ENCODE measurements around the gene KYAT1. TPM values are rescaled to one million over a fixed set of nuclear protein-coding genes. Genes with fewer than 3 reads are reported as not detected.

KYAT1 gene
- total and polyA plus RNA-seq, 2 of the 13 experiments (the other 11 are each of a cell fraction or from before 2014, with no cell fraction given): 9.2 to 46.5 TPM

- peak; percentile 35; the same call in 1 of the 2 replicates for TF ChIP-seq SPEN (CRISPR knock-in tag; IDR thresholded peaks at IDR 0.05; ENCODE audit: low read depth)
- peak; percentile 76; the same call in 1 of the 2 replicates for TF ChIP-seq ZNF891 (CRISPR knock-in tag; IDR thresholded peaks at IDR 0.05)
- TF ChIP-seq, protein P1, sequence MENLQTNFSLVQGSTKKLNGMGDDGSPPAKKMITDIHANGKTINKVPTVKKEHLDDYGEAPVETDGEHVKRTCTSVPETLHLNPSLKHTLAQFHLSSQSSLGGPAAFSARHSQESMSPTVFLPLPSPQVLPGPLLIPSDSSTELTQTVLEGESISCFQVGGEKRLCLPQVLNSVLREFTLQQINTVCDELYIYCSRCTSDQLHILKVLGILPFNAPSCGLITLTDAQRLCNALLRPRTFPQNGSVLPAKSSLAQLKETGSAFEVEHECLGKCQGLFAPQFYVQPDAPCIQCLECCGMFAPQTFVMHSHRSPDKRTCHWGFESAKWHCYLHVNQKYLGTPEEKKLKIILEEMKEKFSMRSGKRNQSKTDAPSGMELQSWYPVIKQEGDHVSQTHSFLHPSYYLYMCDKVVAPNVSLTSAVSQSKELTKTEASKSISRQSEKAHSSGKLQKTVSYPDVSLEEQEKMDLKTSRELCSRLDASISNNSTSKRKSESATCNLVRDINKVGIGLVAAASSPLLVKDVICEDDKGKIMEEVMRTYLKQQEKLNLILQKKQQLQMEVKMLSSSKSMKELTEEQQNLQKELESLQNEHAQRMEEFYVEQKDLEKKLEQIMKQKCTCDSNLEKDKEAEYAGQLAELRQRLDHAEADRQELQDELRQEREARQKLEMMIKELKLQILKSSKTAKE (CRISPR knock-in tag; IDR thresholded peaks at IDR 0.05; ENCODE audit: borderline replicate concordance): peak; percentile 64; the same call in 1 of the 2 replicates
- TF ChIP-seq ZBTB25 (CRISPR knock-in tag; IDR thresholded peaks at IDR 0.05): peak; percentile 26; the same call in 1 of the 2 replicates
- peak; percentile 66; the same call in 1 of the 2 replicates for TF ChIP-seq ZNF792 (CRISPR knock-in tag; IDR thresholded peaks at IDR 0.05)
- TF ChIP-seq, protein P2, sequence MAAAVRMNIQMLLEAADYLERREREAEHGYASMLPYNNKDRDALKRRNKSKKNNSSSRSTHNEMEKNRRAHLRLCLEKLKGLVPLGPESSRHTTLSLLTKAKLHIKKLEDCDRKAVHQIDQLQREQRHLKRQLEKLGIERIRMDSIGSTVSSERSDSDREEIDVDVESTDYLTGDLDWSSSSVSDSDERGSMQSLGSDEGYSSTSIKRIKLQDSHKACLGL (CRISPR knock-in tag; IDR thresholded peaks at IDR 0.05): 0 out of 2 replicates have a peak, but pooled peaks have one; percentile 22
- peak; percentile 36; the same call in 1 of the 2 replicates for TF ChIP-seq DMAP1 (CRISPR knock-in tag; IDR thresholded peaks at IDR 0.05)
- TF ChIP-seq ARNT2 (CRISPR knock-in tag; IDR thresholded peaks at IDR 0.05; ENCODE audit: low read depth): 0 out of 2 replicates have a peak, but pooled peaks have one; percentile 59
- TF ChIP-seq IKZF4 (CRISPR knock-in tag; IDR thresholded peaks at IDR 0.05; ENCODE audit: borderline replicate concordance, low read depth, not compliant biosample characterization): no peak
- TF ChIP-seq, protein P3, sequence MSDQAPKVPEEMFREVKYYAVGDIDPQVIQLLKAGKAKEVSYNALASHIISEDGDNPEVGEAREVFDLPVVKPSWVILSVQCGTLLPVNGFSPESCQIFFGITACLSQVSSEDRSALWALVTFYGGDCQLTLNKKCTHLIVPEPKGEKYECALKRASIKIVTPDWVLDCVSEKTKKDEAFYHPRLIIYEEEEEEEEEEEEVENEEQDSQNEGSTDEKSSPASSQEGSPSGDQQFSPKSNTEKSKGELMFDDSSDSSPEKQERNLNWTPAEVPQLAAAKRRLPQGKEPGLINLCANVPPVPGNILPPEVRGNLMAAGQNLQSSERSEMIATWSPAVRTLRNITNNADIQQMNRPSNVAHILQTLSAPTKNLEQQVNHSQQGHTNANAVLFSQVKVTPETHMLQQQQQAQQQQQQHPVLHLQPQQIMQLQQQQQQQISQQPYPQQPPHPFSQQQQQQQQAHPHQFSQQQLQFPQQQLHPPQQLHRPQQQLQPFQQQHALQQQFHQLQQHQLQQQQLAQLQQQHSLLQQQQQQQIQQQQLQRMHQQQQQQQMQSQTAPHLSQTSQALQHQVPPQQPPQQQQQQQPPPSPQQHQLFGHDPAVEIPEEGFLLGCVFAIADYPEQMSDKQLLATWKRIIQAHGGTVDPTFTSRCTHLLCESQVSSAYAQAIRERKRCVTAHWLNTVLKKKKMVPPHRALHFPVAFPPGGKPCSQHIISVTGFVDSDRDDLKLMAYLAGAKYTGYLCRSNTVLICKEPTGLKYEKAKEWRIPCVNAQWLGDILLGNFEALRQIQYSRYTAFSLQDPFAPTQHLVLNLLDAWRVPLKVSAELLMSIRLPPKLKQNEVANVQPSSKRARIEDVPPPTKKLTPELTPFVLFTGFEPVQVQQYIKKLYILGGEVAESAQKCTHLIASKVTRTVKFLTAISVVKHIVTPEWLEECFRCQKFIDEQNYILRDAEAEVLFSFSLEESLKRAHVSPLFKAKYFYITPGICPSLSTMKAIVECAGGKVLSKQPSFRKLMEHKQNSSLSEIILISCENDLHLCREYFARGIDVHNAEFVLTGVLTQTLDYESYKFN (CRISPR knock-in tag; conservative IDR thresholded peaks at IDR 0.05): peak; percentile 92
- TF ChIP-seq, protein P4, sequence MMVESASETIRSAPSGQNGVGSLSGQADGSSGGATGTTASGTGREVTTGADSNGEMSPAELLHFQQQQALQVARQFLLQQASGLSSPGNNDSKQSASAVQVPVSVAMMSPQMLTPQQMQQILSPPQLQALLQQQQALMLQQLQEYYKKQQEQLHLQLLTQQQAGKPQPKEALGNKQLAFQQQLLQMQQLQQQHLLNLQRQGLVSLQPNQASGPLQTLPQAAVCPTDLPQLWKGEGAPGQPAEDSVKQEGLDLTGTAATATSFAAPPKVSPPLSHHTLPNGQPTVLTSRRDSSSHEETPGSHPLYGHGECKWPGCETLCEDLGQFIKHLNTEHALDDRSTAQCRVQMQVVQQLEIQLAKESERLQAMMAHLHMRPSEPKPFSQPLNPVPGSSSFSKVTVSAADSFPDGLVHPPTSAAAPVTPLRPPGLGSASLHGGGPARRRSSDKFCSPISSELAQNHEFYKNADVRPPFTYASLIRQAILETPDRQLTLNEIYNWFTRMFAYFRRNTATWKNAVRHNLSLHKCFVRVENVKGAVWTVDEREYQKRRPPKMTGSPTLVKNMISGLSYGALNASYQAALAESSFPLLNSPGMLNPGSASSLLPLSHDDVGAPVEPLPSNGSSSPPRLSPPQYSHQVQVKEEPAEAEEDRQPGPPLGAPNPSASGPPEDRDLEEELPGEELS (CRISPR knock-in tag; IDR thresholded peaks at IDR 0.05): peak; percentile 87
- TF ChIP-seq ZSCAN21 (CRISPR knock-in tag; IDR thresholded peaks at IDR 0.05; ENCODE audit: borderline replicate concordance): peak; percentile 41; the same call in 1 of the 2 replicates
- peak; percentile 84; the same call in 1 of the 2 replicates for TF ChIP-seq BATF2 (CRISPR knock-in tag; IDR thresholded peaks at IDR 0.05)
- TF ChIP-seq, protein P5, sequence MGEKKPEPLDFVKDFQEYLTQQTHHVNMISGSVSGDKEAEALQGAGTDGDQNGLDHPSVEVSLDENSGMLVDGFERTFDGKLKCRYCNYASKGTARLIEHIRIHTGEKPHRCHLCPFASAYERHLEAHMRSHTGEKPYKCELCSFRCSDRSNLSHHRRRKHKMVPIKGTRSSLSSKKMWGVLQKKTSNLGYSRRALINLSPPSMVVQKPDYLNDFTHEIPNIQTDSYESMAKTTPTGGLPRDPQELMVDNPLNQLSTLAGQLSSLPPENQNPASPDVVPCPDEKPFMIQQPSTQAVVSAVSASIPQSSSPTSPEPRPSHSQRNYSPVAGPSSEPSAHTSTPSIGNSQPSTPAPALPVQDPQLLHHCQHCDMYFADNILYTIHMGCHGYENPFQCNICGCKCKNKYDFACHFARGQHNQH (CRISPR knock-in tag; IDR thresholded peaks at IDR 0.05): peak; percentile 87
- TF ChIP-seq HOXA7 (CRISPR knock-in tag; IDR thresholded peaks at IDR 0.05): 0 out of 2 replicates have a peak, but pooled peaks have one; percentile 43
- peak; percentile 71; the same call in 1 of the 2 replicates for TF ChIP-seq ELF4 (CRISPR knock-in tag; IDR thresholded peaks at IDR 0.05; ENCODE audit: borderline replicate concordance)
These were observed 35.5 kb upstream of the KYAT1 start (continued) for GRCh38 chr9:128917151-128917849.
